Large intestine (tissue), 3 donors: Measurements from ENCODE around the gene LRRC37A2. TPM values are rescaled to one million over a fixed set of nuclear protein-coding genes. Genes with fewer than 3 reads are reported as not detected.
"Not testable (repeated sequence)": the region's sequence is repeated elsewhere in the genome, so short reads cannot be mapped to it uniquely, and the experiment has no call there.

Experiments used
- DNase-seq, 2 donors: peaks; one replicate each; pipeline versions ENCODE4 v3.0.0 to v3.0.0-alpha.2; 2013
- H3K27ac ChIP-seq: one replicate; pipeline ENCODE4 v1.5.1; 2013; ENCODE audit warnings: low read length
- H3K27me3 ChIP-seq: 2 replicates; pipeline ENCODE4 v1.6.1; 2013; ENCODE audit warnings: low read length; ENCODE audit not compliant: control insufficient read depth, insufficient read depth
- H3K36me3 ChIP-seq: 2 replicates; pipeline ENCODE4 v1.6.1; 2013; ENCODE audit warnings: low read length; ENCODE audit not compliant: control insufficient read depth, insufficient read depth
- H3K4me1 ChIP-seq: one replicate; pipeline ENCODE4 v1.6.1; 2013; ENCODE audit warnings: low read length; ENCODE audit not compliant: control insufficient read depth, insufficient read depth
- H3K4me3 ChIP-seq: one replicate; pipeline ENCODE4 v1.5.1; 2013; ENCODE audit warnings: low read length
- H3K9me3 ChIP-seq: one replicate; pipeline ENCODE4 v1.6.1; 2013; ENCODE audit warnings: mild to moderate bottlenecking, low read depth, low read length, moderate library complexity; ENCODE audit not compliant: control insufficient read depth
- WGBS: methylation state at CpG from one replicate; pipeline ENCODE4 v1.1.5; 2013; ENCODE audit warnings: low lambda C conversion rate; ENCODE audit not compliant: insufficient coverage; 5-methylcytosine and 5-hydroxymethylcytosine counted together
- polyA plus RNA-seq: library from polyadenylated mRNA; unstranded; fragments of 120-200 nt; gene quantifications from one replicate; pipeline ENCODE4 v1.2.1, GENCODE V29; 2013

The LRRC37A2 gene
- polyA plus RNA-seq, 1 donor, result 37.1 TPM

- not testable (repeated sequence) for H3K36me3 ChIP-seq, H3K9me3 ChIP-seq, H3K4me3 ChIP-seq, DNase-seq, H3K4me1 ChIP-seq, H3K27me3 ChIP-seq, H3K27ac ChIP-seq
- no CpG with 5 or more reads among the region's 7 CpGs for WGBS
Observed at GRCh38 chr17:46591332-46591731, 79.1 kb downstream of the LRRC37A2 start.

- no CpG with 5 or more reads among the region's 3 CpGs for WGBS
- H3K4me1 ChIP-seq, result not testable (repeated sequence)
Observed at GRCh38 chr17:46598344-46598931, 86.2 kb downstream of the LRRC37A2 start.

DNA sequence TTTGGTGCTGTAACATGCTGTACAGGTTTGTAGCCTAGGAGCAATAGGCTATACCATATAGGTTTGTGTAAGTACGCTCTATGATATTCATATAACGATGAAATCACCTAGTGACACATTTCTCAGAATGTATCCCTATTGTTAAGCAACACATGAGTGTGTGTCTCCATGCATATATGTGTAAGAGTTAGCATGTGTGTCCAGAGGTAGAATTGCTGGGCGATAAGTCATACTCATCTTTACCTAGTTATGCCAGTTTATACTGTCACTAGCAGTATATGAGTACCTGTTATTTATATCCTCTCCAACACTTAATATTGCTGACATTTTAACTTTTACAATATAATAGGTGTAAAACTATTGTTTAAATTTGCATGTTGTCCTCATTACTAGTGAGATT lies 88.5 kb downstream of the LRRC37A2 start:
- H3K4me1 ChIP-seq, result not testable (repeated sequence)
- no CpG with 5 or more reads among the region's 3 CpGs for WGBS

More at GRCh38 chr17:46598344-46598931, 86.2 kb downstream of the LRRC37A2 start:
- H3K27me3 ChIP-seq, H3K27ac ChIP-seq, H3K36me3 ChIP-seq, H3K4me3 ChIP-seq, H3K9me3 ChIP-seq, DNase-seq: not testable (repeated sequence)

DNA sequence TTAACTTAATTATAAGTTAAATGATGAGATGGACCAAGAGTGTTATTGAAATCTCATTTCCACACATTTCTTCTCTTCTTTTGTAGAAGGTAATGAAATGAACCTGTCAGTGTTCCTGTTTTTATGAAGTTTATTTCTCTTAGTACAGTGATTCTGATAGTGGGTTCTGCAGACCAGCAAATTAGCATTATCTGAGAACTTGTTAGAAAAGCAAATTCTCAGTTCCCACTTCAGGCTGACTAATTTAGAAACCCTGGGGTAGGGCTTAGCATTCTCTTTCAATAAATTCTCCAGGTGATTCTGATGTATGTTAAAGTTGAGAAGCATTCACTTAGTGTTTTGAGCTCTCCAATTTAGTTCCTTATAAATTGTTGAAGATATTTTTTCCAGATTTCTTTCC lies 90.9 kb downstream of the LRRC37A2 start:
- H3K4me3 ChIP-seq, H3K27ac ChIP-seq, DNase-seq, H3K27me3 ChIP-seq, H3K4me1 ChIP-seq, H3K36me3 ChIP-seq, H3K9me3 ChIP-seq: not testable (repeated sequence)

More for the DNA sequence above, 88.5 kb downstream of the LRRC37A2 start:
- not testable (repeated sequence) for H3K36me3 ChIP-seq, H3K27me3 ChIP-seq, H3K27ac ChIP-seq, H3K4me3 ChIP-seq, H3K9me3 ChIP-seq, DNase-seq

Other genes with a start within 250 kb of the LRRC37A2 start
- gene LRRC37A, start 217.3 kb upstream of the LRRC37A2 start, polyA plus RNA-seq, result 6.2 TPM
- gene ARL17B, start 150.7 kb upstream of the LRRC37A2 start, polyA plus RNA-seq, result 13.4 TPM
- gene ARL17A, start 67.2 kb downstream of the LRRC37A2 start, polyA plus RNA-seq, result 27.8 TPM
- 29.6 TPM for gene NSF, start 78.2 kb downstream of the LRRC37A2 start, polyA plus RNA-seq